Hindlimb muscle (tissue), 1 donor: ENCODE measurements around the gene WDPCP. TPM values are rescaled to one million over a fixed set of nuclear protein-coding genes. Genes with fewer than 3 reads are reported as not detected.
"Not testable (repeated sequence)": the region's sequence is repeated elsewhere in the genome, so short reads cannot be mapped to it uniquely, and the experiment has no call there.

Experiments
- DNase-seq: peaks from one replicate; pipeline ENCODE4 v3.0.0-alpha.2; 2013
- polyA plus RNA-seq: library from polyadenylated mRNA; unstranded; fragments of 120-200 nt; gene quantifications from one replicate; pipeline ENCODE4 v1.2.1, GENCODE V29; 2013; ENCODE audit not compliant: insufficient read length

WDPCP gene
- polyA plus RNA-seq, 1 donor: 8.6 TPM

DNA sequence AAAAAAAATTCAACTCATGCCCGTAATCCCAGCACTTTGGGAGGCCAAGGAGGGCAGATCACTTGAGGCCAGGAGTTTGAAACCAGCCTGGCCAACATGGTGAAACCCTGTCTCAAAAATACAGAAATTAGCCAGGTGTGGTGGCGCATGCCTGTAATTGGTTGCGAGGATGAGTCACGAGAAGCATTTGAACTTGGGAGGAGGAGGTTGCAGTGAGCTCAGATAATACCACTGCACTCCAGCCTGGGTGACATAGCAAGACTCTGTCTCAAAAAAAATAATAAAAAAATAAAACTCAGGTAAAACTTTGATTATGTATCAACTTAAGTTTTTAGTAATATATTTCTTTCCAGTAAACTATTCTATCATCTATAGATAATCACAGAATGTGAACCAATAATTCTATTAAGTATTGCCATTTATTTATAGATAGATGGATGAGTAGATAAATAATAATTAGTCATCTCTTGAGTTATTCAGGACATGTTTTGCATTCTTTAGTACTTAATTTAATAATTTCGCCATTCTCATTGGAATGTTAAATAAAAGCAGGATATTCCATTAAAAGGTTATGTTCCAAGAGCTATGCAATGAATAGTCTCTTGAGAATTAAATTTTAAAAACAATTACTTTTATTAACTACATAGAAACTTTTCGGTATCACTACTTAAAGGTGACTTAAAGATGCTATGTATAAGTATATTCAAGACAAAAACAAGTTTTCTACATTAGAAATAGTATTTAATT, 48.7 kb downstream of the WDPCP start:
- DNase-seq: no peak

DNA sequence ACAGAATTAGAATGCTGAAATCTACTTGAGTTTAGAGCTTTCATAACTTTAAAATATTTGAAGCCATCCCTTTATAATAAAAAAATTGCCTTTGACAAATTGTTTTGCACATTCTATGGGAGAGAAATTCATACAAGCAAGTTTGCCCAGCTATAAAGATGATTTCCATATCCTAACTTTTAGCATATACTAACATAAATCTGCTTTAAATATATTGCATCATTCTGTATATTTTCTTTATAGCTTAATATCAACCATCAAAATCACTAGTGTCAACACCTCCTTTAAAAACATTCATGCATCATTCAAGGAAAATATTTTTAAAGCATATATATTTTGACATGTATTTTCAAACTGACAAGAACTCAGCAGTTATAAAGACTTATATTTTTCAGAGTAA, 49.9 kb downstream of the WDPCP start:
- no peak for DNase-seq

DNA sequence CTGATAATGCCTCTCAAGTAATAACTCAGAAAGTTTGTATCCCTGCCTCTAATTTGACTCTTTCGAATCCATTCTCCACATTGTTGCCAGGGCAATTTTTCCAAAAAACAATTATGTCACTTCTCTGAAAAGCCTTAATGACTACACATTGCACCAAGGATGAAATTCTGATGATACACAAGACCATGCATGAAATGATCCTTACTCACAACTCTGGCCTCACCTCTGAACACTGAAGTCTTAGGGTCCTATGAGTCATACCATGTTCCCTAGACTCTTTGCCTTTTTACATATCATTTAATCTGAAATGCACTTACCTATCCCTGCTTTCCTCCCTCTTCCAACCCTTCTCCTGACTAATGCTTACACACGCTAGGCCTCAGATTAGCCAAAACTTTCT, 51.0 kb downstream of the WDPCP start:
- DNase-seq: no peak

DNA sequence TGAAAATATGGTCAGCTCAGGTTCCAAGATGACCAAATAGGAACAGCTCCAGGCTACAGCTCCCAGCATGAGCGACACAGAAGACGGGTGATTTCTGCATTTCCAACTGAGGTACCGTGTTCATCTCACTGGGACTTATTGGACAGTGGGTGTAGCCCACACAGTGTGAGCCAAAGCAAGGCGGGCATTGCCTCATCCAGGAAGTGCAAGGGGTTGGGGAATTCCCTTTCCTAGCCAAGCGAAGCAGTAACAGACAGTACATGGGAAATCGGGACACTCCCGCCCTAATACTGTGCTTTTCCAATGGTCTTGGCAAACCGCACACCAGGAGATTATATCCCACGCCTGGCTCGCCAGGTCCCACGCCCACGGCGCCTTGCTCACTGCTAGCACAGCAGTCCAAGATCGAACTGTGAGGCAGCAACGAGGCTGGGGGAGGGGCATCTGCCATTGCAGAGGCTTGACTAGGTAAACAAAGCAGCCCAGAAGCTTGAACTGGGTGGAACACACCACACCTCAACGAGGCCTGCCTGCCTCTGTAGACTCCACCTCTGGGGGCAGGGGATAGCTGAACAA, 57.5 kb downstream of the WDPCP start:
- DNase-seq: no peak

DNA sequence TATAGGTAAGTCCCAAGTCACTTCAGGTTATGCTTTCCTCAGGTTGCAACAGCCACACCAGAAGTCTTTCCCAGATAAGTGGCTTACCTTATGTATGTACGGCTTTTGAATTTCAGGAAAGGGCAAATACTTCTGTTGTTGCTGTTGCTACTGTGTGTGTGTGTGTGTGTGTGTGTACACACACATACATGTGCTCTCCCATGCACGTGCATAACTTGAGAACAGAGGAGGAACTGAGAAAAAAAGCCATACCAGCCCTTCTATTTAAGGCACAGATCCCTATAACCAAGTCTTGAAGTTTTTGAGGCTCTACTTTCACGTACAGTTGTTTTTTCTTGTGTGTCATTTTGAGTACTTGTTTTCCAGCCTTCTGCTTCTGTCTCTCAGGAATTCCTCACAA, 62.4 kb downstream of the WDPCP start:
- DNase-seq: no peak

DNA sequence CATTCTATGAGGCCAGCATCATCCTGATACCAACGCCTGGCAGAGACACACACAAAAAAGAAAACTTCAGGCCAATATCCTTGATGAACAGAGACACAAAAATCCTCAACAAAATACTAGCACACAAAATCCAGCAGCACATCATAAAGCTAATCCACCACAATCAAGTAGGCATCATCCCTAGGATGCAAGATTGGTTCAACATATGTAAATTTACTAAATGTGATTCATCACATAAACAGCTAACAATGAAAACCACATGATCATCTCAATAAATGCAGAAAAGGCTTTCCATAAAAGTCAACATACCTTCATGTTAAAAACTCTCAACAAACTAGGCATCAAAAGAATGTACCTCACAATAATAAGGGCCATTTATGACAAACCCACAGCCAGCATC, 65.3 kb downstream of the WDPCP start:
- DNase-seq: no peak

DNA sequence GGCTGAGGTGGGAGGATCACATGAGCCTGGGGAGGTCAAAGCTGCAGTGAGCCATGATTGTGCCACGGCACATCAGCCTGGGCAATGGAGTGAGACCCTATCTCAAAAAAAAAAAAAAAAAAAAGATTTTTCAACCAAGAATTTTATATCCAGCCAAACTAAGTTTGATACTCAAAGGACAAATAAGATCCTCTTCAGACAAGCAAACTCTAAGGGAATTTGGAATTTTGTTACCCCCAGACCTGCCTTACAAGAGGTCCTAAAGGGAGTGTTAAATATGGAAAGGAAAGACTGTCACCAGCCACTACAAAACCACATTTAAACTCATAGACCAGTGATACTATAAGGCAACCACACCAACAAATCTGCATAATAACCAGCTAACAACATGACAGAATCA, 67.5 kb downstream of the WDPCP start:
- no peak for DNase-seq

DNA sequence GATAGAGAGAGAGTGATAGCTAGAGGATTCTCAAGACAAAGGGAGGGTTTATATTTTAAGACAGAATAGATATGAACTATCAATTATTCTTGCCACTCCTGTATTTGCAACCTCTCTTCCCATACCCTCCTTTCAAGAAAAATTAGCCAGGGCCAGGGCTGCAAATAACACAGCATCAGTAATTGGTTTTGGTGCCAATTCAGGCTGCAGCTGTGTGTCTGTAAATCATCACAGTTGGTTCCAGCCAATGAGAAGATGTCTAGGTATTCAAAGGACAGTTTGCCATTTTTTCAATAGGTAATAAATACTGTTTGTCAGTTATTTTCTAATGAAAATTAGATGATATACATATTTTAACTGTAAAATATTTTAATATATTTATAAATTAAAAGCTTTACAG, 73.5 kb downstream of the WDPCP start:
- peak; percentile 7 for DNase-seq

DNA sequence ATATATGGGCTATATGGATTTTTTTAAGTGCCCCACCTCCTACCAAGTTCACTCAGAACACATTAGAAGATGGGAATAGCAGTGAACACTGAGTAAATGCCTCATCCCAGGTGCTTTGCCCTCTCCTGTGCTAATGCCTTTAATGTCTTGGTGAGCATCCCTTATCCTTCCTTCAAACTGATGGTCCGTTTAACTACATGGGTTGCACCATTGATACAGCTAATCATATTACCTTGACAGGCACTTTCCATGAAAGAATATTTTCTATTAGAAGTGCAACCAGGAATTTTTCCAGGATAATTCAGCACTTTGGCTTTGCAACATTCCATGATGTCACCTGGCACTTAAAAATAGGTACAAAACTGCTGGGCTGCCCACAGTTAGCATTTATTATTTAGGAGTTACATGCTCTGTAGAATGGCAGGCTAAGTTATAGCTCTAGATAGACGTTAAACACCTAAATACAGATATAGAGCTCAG, 74.0 kb downstream of the WDPCP start:
- DNase-seq: no peak

DNA sequence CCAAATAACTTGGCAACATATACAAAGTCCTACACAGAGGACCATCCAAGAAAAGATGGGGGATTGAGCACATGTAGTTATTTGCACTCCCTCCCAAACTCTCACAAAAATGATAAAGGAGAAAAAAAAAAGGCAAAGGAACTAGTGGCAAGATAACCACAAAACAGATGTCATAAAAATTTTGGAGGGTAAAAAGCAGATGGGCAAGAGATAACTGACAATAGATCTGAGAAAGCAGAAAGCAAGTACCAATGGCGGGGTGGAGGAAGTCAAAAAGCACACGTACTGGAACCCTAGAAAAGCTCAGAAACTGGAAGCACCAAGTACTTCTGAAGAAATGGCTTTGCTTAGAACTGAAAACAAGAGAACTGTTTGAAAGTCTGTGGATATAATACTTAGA, 82.0 kb downstream of the WDPCP start:
- DNase-seq: no peak

DNA sequence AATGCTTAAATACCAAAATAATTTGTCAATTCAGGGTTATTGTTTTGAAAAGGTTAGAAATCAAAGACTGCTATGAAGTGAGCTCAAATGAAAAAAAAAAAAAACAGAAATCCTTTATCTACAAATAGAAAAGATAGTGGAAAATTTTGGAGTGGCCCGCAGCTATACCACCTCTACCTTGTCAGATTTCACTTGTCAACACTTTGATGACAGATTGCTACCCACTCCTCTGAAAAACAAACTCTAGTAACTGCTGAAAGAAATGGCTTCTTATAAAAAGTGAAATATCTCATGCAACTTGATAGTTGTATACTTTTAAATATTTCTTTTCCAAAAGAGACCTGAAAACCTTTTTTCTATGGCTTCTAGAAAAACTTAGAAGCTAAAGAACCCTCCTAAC, 84.5 kb downstream of the WDPCP start:
- no peak for DNase-seq

DNA sequence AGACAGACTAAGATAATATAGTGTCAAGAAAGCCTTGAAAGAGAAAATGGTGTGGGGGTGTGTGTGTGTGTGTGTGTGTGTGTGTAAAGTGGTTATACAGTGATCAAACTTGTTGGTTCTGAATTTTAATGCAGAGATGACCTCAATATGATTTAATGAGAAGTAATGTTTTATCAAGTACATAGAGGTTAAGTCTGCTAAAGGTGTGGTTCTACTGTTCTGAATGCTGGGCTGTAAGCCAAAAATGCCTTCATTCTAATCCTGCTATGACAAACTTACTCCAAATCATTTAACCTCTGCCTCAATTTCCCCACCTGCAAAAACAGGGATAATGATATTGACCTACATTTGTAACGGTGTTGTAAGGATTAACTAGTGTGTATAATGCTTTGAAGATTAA, 87.9 kb downstream of the WDPCP start:
- DNase-seq: no peak

DNA sequence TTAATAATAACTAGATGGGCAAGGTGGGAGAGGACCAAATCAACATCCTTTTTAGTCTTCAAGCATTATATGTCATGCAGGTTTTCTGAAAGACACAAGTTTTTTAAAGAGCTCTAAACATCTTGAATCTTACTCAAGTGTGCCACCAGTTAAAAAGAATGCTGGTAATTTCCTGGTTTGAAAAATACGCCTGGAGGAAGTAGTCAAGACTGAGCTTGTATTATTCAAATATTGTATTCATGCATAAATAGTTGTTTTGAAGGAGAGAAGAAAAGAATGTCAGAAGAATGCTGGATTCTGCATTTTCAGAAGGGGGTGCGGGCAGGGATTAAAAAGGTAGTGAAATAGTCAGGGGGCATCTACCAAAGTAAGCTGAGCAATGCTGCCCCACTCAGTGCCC, 90.7 kb downstream of the WDPCP start:
- no peak for DNase-seq

DNA sequence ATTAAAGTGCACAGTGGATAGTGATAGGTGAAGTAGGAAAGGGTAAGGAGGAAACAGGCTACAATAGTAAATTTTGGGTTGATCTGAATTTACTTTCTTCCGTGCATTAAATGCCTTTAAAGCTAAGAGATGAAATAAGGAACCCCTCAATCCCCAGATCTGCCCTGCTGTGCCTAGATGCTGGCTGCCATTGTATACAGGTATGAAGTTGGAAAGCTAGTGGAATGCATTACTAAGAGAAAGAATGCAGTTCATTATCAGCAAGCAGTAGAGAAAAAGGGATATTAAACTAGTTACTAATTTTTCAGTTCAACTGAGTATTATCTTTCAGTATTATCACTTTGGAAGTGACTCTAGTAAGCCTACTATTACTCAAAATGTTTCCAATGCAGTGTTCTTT, 93.3 kb downstream of the WDPCP start:
- no peak for DNase-seq

DNA sequence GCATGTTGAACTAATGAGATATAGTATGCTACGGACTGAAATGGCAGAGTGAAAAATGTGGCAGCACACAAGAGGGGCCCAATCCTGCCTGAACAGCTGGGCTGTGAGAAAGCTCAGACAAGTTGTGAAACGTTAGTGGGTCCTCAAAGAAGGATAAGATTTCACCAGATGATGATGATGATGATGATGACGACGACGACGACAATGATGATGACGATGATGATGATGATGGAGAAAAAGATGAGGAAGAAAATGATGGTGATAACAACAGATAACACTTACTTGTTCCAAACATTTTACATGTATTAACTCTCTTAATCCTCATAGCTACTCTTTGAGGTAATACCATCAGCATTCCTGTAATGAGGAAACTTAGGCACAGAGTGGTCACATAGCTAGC, 94.2 kb downstream of the WDPCP start:
- no peak for DNase-seq

DNA sequence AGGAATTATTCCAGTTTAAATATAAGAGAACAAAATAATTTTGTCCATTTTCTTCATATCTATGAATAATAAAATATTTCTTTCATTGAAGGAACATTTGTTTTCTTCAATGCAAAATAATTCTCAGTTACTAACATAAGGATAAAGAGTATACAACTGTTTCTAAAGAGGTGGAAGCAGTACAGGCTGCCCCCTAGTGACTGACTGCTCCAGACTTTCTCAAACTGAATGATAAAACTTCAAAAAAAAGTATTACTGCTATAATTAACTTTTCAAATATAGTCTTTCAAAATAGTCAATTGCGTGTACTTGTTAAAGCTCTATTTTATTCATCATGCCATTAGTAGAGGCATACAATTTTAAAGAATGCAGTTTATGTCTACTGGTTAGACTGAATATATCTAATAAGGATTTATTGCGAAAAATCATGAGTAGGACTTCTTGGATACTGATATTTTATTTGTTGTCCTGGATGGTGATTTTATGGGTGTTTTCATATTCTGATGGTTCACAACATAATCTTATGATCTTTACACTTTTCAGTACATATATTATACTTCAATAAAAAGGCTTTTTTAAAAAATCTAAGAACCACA, 100.1 kb downstream of the WDPCP start:
- DNase-seq: peak; percentile 11

DNA sequence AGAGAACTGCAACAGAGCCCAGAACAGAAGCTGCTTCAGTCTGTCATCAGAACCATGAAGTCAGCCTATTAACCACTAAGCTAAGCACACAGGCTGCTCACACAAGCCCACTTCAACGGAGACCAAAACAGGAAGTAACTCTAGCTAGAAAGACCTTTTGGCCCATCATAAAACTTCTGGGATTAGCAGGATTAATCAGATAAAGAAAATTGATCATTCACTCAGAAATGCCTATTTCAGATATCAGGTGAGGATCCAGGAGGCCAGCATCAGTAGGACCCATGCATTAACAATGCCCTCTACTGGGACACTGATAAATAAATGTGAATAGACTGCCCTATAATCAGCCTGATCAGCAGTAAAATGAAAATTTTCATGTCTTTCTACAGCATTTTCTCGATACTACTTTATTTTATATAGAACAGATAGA, 101.4 kb downstream of the WDPCP start:
- DNase-seq: no peak

DNA sequence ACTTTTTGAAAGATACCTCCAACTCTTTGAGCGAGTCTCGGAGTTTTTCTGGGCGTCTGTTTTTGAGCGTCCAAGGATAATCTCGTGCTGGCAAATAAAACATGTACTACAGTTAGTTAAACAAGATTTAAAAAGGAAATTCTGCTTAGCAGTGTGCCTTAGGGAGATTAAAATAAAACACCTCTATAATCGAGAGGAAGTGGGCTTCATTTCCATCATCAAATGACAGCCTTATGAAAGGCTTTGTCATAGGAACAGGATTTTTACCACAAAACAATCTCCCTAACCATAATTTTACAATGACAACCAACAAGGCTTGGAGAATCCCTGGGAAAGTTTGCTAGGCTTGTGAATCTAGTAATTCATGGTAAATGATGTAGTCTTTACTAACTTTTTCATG, 103.4 kb downstream of the WDPCP start:
- DNase-seq: no peak

DNA sequence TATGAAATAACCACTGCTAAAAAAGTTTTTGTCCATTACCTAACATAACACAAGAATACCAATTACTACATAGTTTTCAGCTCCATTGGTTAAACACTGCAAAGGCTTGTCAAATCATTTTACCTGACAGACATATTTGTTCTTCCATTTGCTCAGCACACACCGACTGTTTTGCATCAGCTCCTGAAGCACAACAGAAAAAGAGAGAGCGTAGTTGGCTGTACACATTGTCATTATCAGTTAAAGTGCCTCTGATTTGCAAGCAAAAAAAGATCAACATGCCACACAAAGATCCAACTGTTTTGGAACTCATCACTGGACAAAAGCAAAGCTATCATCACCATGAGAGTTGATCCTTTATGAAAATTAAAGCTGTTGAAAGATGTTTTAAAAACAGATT, 103.8 kb downstream of the WDPCP start:
- DNase-seq: no peak

DNA sequence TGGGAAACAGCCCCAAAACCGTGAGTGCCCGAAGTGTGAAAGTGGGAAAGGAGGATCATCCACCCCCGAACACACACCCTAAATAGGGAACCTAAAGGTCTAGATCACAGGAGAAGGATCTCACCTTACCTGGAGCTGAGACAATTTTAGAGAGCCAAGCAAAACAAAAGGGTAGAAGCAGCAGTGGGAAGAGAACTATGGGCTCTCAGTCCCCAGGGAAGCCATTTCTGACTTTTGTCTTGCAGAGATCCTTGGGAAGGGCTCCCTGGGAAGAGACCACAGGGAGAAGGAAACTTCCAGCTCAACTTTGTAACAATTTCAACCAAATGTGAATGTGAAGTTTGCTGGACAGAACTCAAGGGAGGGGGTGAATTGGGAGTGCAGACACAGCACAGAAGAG, 110.6 kb downstream of the WDPCP start:
- DNase-seq: no peak

DNA sequence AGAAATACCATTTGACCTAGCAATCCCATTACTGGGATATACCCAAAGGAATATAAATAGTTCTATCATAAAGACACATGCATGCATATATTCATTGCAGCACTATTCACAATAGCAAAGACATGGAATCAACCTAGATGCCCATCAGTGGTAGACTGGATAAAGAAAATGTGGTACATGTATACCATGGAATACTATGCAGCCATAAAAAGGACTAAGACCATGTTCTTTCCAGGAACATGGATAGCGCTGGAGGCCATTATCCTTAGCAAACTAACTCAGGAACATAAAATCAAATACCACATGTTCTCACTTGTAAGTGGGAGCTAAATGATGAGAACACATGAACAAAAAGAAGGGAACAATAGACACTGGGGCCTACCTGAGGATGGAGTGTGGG, 119.0 kb downstream of the WDPCP start:
- not testable (repeated sequence) for DNase-seq

DNA sequence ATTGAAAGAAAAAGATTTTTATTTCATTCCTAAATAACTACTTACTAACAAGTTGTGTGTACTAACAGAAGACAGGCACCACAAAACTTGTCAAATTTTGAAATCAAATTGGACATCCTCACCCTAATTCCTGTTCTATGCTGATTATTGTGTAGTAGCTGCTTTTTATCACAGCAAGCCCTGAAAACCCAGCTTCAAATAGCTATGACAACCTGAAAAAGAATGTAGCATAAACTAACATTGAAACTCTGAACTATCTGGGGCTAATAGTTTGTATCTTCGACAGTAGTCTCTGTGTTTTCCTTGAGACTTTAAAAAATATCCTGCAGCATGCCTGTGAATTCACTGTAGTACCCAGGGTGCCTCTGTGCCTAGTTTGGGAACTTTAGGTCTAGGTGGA, 122.6 kb downstream of the WDPCP start:
- no peak for DNase-seq

DNA sequence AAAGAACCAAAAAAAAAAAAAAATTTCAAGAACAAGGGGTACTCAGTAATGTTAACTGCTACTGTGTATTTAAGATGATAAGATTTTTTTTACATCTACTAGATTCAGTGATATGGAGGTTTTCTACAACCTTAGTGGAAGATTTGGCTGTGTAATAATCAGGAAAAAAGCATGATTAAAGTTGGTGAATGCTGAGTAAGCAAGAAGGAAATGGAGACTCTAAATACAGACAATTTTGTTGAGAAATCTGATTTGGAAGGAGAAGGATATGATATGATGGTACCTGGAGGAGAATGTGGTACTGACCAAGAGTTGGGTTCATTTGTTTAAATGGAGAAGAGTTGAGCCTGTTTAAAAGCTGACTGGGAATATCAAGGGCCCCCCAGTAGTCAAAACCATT, 125.1 kb downstream of the WDPCP start:
- no peak for DNase-seq

DNA sequence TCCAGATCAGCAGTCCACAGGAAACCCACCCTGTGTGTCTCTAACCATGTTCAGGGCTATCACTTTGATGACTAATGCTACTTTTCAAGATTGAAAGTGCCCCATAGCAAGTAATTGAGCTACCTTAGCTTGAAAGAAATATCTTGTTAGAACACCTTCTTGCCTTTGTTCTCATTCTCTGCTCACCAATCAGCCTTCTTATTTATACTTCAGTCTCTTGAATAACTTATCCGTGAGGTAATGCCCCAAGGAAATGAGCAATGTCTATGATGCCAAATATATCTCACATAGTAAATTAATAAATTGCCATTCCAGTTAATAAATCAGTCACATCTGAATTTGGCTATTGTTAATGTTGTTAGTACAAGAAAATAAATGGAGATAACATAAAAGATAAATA, 141.6 kb downstream of the WDPCP start:
- DNase-seq: no peak
